GM23338 (cell line): Measurements from ENCODE around the gene QRFPR. TPM values are rescaled to one million over a fixed set of nuclear protein-coding genes. Genes with fewer than 3 reads are reported as not detected.

ENCODE experiments used
- ATAC-seq: fragments of 200-7000 bp; cut with Tn5 transposase; 3 replicates; pipeline ENCODE4 v1.9.1; 2020
- DNase-seq: peaks from one replicate; pipeline ENCODE4 v3.0.0-alpha.2; 2015; ENCODE audit warnings: low spot score
- H2AFZ ChIP-seq: fragments of 200-600 bp; sonication (generic); 2 replicates; pipeline ENCODE4 v1.8.0; 2016; ENCODE audit warnings: antibody characterized with exemption, mild to moderate bottlenecking, moderate library complexity
- H3F3A ChIP-seq: fragments of 200-600 bp; sonication (generic); replicated peaks from 2 replicates; pipeline ENCODE4 v1.8.0; 2017; ENCODE audit warnings: antibody characterized with exemption, mixed run types, low read depth
- H3K27ac ChIP-seq: fragments of 200-600 bp; sonication (generic); 2 replicates; pipeline ENCODE4 v1.6.1; 2016; ENCODE audit warnings: low read depth
- H3K27me3 ChIP-seq: fragments of 200-600 bp; sonication (generic); 2 replicates; pipeline ENCODE4 v1.8.0; 2016; ENCODE audit warnings: mild to moderate bottlenecking, mixed run types, moderate library complexity; ENCODE audit not compliant: insufficient read depth
- H3K36me3 ChIP-seq: fragments of 200-600 bp; sonication (generic); 2 replicates; pipeline ENCODE4 v1.8.0; 2016; ENCODE audit warnings: mild to moderate bottlenecking; ENCODE audit not compliant: insufficient read depth
- H3K4me1 ChIP-seq: fragments of 200-600 bp; sonication (generic); 2 replicates; pipeline ENCODE4 v1.8.0; 2016; ENCODE audit warnings: mild to moderate bottlenecking, moderate library complexity; ENCODE audit not compliant: insufficient read depth
- H3K4me2 ChIP-seq: fragments of 200-600 bp; sonication (generic); 2 replicates; pipeline ENCODE4 v1.7.1; 2017; ENCODE audit warnings: mixed run types
- H3K4me3 ChIP-seq: fragments of 200-600 bp; sonication (generic); 2 replicates; pipeline ENCODE4 v1.6.1; 2016; ENCODE audit warnings: mixed run types
- H3K79me2 ChIP-seq: fragments of 200-600 bp; sonication (generic); replicated peaks from 2 replicates; pipeline ENCODE4 v1.8.0; 2017; ENCODE audit warnings: mild to moderate bottlenecking; ENCODE audit not compliant: insufficient read depth
- H3K9me2 ChIP-seq: fragments of 200-600 bp; sonication (generic); 2 replicates; pipeline ENCODE4 v1.8.0; 2017; ENCODE audit not compliant: insufficient read depth
- H4K20me1 ChIP-seq: fragments of 200-600 bp; sonication (generic); replicated peaks from 2 replicates; pipeline ENCODE4 v1.8.0; 2017; ENCODE audit warnings: mild to moderate bottlenecking; ENCODE audit not compliant: insufficient read depth
- H3K27ac Mint-ChIP-seq: 2 replicates; pipeline ENCODE4 v1.8.0; 2020; ENCODE audit warnings: inconsistent platforms, mild to moderate bottlenecking, moderate library complexity, mixed read lengths
- H3K27me3 Mint-ChIP-seq: 3 replicates; pipeline ENCODE4 v1.8.0; 2022; ENCODE audit warnings: low read depth, mild to moderate bottlenecking, moderate library complexity, mixed read lengths, inconsistent platforms; ENCODE audit not compliant: insufficient read depth, poor library complexity
- H3K36me3 Mint-ChIP-seq: 3 replicates; pipeline ENCODE4 v1.8.0; 2021; ENCODE audit warnings: low read depth, mild to moderate bottlenecking, inconsistent platforms, moderate library complexity, mixed read lengths
- H3K4me1 Mint-ChIP-seq: 3 replicates; pipeline ENCODE4 v1.8.0; 2020; ENCODE audit warnings: mild to moderate bottlenecking, inconsistent platforms, mixed read lengths
- H3K4me3 Mint-ChIP-seq: 3 replicates; pipeline ENCODE4 v1.8.0; 2021; ENCODE audit warnings: moderate library complexity, mild to moderate bottlenecking, inconsistent platforms, mixed read lengths
- H3K9me3 Mint-ChIP-seq: 3 replicates; pipeline ENCODE4 v1.8.0; 2020; ENCODE audit warnings: moderate library complexity, mild to moderate bottlenecking, inconsistent platforms, mixed read lengths
- CREB1 ChIP-seq: fragments of 250-450 bp; sonication (Bioruptor Pico); IDR thresholded peaks from 2 replicates; pipeline ENCODE4 v1.5.0; 2020; ENCODE audit warnings: low read depth, mild to moderate bottlenecking, moderate library complexity
- CTCF ChIP-seq, 2 experiments: fragments of 200-600 bp in 1 of 2; sonication (generic) in 1 of 2; conservative IDR thresholded peaks; 2 replicates each; pipeline versions ENCODE4 v1.5.1 to v1.6.1; 2016 to 2017; ENCODE audit warnings: antibody characterized with exemption in 2 of 2, low read depth in 2 of 2, mild to moderate bottlenecking in 2 of 2, moderate library complexity in 1 of 2
- STAT1 ChIP-seq: IDR thresholded peaks from one replicate; pipeline ENCODE4 v1.6.1; 2016; ENCODE audit warnings: antibody characterized with exemption; ENCODE audit not compliant: unreplicated experiment
- ZNF331 ChIP-seq: fragments of 250-450 bp; sonication (Bioruptor Pico); IDR thresholded peaks from 2 replicates; pipeline ENCODE4 v1.5.0; 2020; ENCODE audit warnings: low read depth, mild to moderate bottlenecking, moderate library complexity
- ZNF462 ChIP-seq: fragments of 250-450 bp; sonication (Bioruptor Pico); IDR thresholded peaks from 2 replicates; pipeline ENCODE4 v1.5.0; 2020; ENCODE audit warnings: mild to moderate bottlenecking, moderate library complexity
- polyA plus RNA-seq: library from polyadenylated mRNA; unstranded; fragments of >200 nt; fragmentation: Nextera tagmentation; extraction: Ambion mirVana; gene quantifications from 2 replicates; pipeline ENCODE4 v1.2.1, GENCODE V29; 2016
- total RNA-seq: library from RNA; depleted of rRNA; stranded (reverse); fragments of >200 nt; shearing (Covaris generic); gene quantifications from 2 replicates; pipeline ENCODE4 v1.2.3, GENCODE V29; 2014

Gene QRFPR
- total and polyA plus RNA-seq, 2 experiments from 2014 or later, result 0.27 to 1.3 TPM

- Mint-ChIP-seq H3K36me3 (no peaks in the 10 kb centered on the region; the same call in 2 of the 3 replicates), H3K27me3 (peaks cover 16% of the 10 kb centered on the region), H3K9me3 (no peaks in the 10 kb centered on the region; the same call in 2 of the 3 replicates), H3K4me3 (no peak overlapping the region), H3K4me1 (peaks cover 11% of the 10 kb centered on the region), H3K27ac (no peak overlapping the region)
- Histone ChIP-seq H4K20me1 (no peaks in the 10 kb centered on the region), H2AFZ (no peak overlapping the region), H3K4me1 (no peaks in the 10 kb centered on the region), H3K79me2 (no peaks in the 10 kb centered on the region), H3K36me3 (no peaks in the 10 kb centered on the region), H3F3A (no peaks in the 10 kb centered on the region), H3K4me2 (no peak overlapping the region), H3K4me3 (no peak overlapping the region), H3K27me3 (peaks cover 22% of the 10 kb centered on the region), H3K9me2 (no peaks in the 10 kb centered on the region), H3K27ac (no peak overlapping the region)
- no peak for TF ChIP-seq ZNF331 (CRISPR knock-in tag)
- TF ChIP-seq CREB1 (CRISPR knock-in tag), result no peak
- TF ChIP-seq STAT1, result no peak
- TF ChIP-seq CTCF (conservative IDR thresholded peaks at IDR 0.05; ENCODE audit: low read depth in 2 of 2), result no peak
- no peak for TF ChIP-seq ZNF462 (CRISPR knock-in tag)
- DNase-seq (no peak), ATAC-seq (no peak)
Observed at GRCh38 chr4:121375262-121375661, 5.6 kb downstream of the QRFPR start.
